HepG2 (cell line): Measurements from ENCODE around the gene CTNNA3. TPM values are rescaled to one million over a fixed set of nuclear protein-coding genes. Genes with fewer than 3 reads are reported as not detected.

Source experiments
- ARID3A ChIP-seq: IDR thresholded peaks from 2 replicates; pipeline ENCODE4 v1.6.1; 2012; ENCODE audit warnings: low read depth, low read length, improper control_type of control experiment
- ARID5B ChIP-seq: IDR thresholded peaks from 2 replicates; pipeline ENCODE4 v1.4.0; 2020; ENCODE audit warnings: mild to moderate bottlenecking, missing genetic modification reagents
- ATF7-NPFF ChIP-seq: sonication (generic); formaldehyde crosslinking; IDR thresholded peaks from 2 replicates; pipeline ENCODE4 v1.8.1; 2023; ENCODE audit warnings: mild to moderate bottlenecking, low read depth, missing genetic modification reagents, moderate library complexity
- CEBPG ChIP-seq: IDR thresholded peaks from 2 replicates; pipeline ENCODE4 v1.6.1; 2016
- EP300 ChIP-seq, 3 experiments: sonication (generic) in 1 of 3; formaldehyde crosslinking in 1 of 3; IDR thresholded peaks; 2 replicates each; pipeline versions ENCODE4 v1.5.1 to v1.6.1; 2011 to 2020; ENCODE audit warnings: low read depth in 2 of 3, low read length in 2 of 3, borderline replicate concordance in 1 of 3, improper control_type of control experiment in 1 of 3, mild to moderate bottlenecking in 1 of 3, missing genetic modification reagents in 1 of 3, moderate library complexity in 1 of 3
- FOXK2 ChIP-seq: fragments of 450-650 bp; IDR thresholded peaks from 2 replicates; pipeline ENCODE4 v1.6.1; 2016
- HMG20A ChIP-seq: IDR thresholded peaks from 2 replicates; pipeline ENCODE4 v1.6.1; 2016; ENCODE audit warnings: borderline replicate concordance
- HNF4A ChIP-seq: sonication (generic); formaldehyde crosslinking; IDR thresholded peaks from 2 replicates; pipeline ENCODE4 v1.4.0; 2020; ENCODE audit warnings: missing genetic modification reagents
- MED1 ChIP-seq: sonication (generic); formaldehyde crosslinking; IDR thresholded peaks from 2 replicates; pipeline ENCODE4 v1.4.0; 2020; ENCODE audit warnings: missing genetic modification reagents
- MIXL1 ChIP-seq: IDR thresholded peaks from 2 replicates; pipeline ENCODE4 v1.6.1; 2016
- NCOA2 ChIP-seq: sonication (generic); formaldehyde crosslinking; IDR thresholded peaks from 2 replicates; pipeline ENCODE4 v1.8.0; 2022; ENCODE audit warnings: inconsistent platforms
- RORA ChIP-seq: sonication (generic); formaldehyde crosslinking; IDR thresholded peaks from 2 replicates; pipeline ENCODE4 v1.5.0; 2020; ENCODE audit warnings: mild to moderate bottlenecking, missing genetic modification reagents, moderate library complexity
- SALL1 ChIP-seq: sonication (generic); formaldehyde crosslinking; IDR thresholded peaks from 2 replicates; pipeline ENCODE4 v1.8.0; 2022; ENCODE audit warnings: mild to moderate bottlenecking, missing genetic modification reagents
- SOX13 ChIP-seq, 3 experiments: fragments of 450-650 bp in 1 of 3; sonication (generic) in 1 of 3; formaldehyde crosslinking in 1 of 3; IDR thresholded peaks in 2 of 3; conservative IDR thresholded peaks in 1 of 3; 2 replicates each; pipeline versions ENCODE4 v1.5.0 to v1.6.1; 2016 to 2020; ENCODE audit warnings: antibody characterized with exemption in 1 of 3, mild to moderate bottlenecking in 1 of 3, missing compliant biosample characterization in 1 of 3, missing genetic modification reagents in 1 of 3, moderate library complexity in 1 of 3
- ZNF644 ChIP-seq: IDR thresholded peaks from 2 replicates; pipeline ENCODE4 v1.6.1; 2016; ENCODE audit warnings: low read depth
- ZNF652 ChIP-seq: IDR thresholded peaks from 2 replicates; pipeline ENCODE4 v1.6.1; 2016; ENCODE audit warnings: low read depth, borderline replicate concordance
- polyA plus RNA-seq, 8 experiments: library from polyadenylated mRNA; depleted of rRNA in 3 of 8; stranded (reverse) in 7 of 8; unstranded in 1 of 8; fragments of >200 nt; fragmentation: Illumina TruSeq in 4 of 8; extraction: Trizol in 4 of 8; gene quantifications; 2 replicates each; pipeline versions ENCODE4 v1.2.1 to v1.2.3, GENCODE V29; 2011 to 2016; ENCODE audit warnings: low read depth in 4 of 8, missing spikeins in 1 of 8, mixed read lengths in 1 of 8; ENCODE audit not compliant: insufficient read depth in 1 of 8
- total RNA-seq, 5 experiments: library from RNA; depleted of rRNA; stranded (reverse); fragments of >200 nt; fragmentation: Illumina TruSeq; extraction: Trizol; gene quantifications; 2 replicates each; pipeline ENCODE4 v1.2.3, GENCODE V29; 2016; ENCODE audit warnings: low read depth in 1 of 5
- TF ChIP-seq, protein P1 (sequence below): sonication (generic); formaldehyde crosslinking; IDR thresholded peaks from 2 replicates; pipeline ENCODE4 v1.4.0; 2020; ENCODE audit warnings: missing genetic modification reagents

The CTNNA3 gene
- total and polyA plus RNA-seq, 2 of the 13 experiments (the other 11 are each of a cell fraction or from before 2014, with no cell fraction given): not detected

GRCh38 chr10:67288688-67289410 lies 407.1 kb downstream of the CTNNA3 start (continued):
- peak; percentile 52; the same call in 1 of the 2 replicates for TF ChIP-seq ZNF644 (CRISPR knock-in tag)
- 0 out of 2 replicates have a peak, but pooled peaks have one; percentile 19 for TF ChIP-seq MED1
- peak; percentile 70; the same call in 1 of the 2 replicates for TF ChIP-seq MIXL1
- no peak for TF ChIP-seq FOXK2
- TF ChIP-seq, protein P1, sequence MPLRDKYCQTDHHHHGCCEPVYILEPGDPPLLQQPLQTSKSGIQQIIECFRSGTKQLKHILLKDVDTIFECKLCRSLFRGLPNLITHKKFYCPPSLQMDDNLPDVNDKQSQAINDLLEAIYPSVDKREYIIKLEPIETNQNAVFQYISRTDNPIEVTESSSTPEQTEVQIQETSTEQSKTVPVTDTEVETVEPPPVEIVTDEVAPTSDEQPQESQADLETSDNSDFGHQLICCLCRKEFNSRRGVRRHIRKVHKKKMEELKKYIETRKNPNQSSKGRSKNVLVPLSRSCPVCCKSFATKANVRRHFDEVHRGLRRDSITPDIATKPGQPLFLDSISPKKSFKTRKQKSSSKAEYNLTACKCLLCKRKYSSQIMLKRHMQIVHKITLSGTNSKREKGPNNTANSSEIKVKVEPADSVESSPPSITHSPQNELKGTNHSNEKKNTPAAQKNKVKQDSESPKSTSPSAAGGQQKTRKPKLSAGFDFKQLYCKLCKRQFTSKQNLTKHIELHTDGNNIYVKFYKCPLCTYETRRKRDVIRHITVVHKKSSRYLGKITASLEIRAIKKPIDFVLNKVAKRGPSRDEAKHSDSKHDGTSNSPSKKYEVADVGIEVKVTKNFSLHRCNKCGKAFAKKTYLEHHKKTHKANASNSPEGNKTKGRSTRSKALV (CRISPR knock-in tag): no peak
- TF ChIP-seq CEBPG (CRISPR knock-in tag): peak; percentile 78
- no peak for TF ChIP-seq RORA (CRISPR knock-in tag)
- TF ChIP-seq HNF4A: peak; percentile 83
- peak; percentile 50; the same call in 1 of the 2 replicates for TF ChIP-seq SALL1 (CRISPR knock-in tag)
- peak; percentile 75 for TF ChIP-seq ARID5B (CRISPR knock-in tag)
- no peak for TF ChIP-seq ATF7-NPFF (CRISPR knock-in tag)
- peak; percentile 64; the same call in 1 of the 2 replicates for TF ChIP-seq NCOA2 (CRISPR knock-in tag)
- TF ChIP-seq ZNF652 (CRISPR knock-in tag): no peak
- TF ChIP-seq SOX13 (IDR thresholded peaks at IDR 0.05): no peak
- peak in 1 of 2 experiments; percentile 34; a peak in 1 of 4 replicates for TF ChIP-seq SOX13 (CRISPR knock-in tag; conservative IDR thresholded peaks at IDR 0.05 in 1 of 2, IDR thresholded peaks at IDR 0.05 in 1 of 2)
- TF ChIP-seq ARID3A: peak; percentile 72; the same call in 1 of the 2 replicates
- TF ChIP-seq HMG20A (CRISPR knock-in tag): peak; percentile 51; the same call in 1 of the 2 replicates
- TF ChIP-seq EP300 (IDR thresholded peaks at IDR 0.05; ENCODE audit: low read depth in 2 of 2, low read length in 2 of 2): peak in 1 of 2 experiments; percentile 17; a peak in 1 of 4 replicates
- no peak for TF ChIP-seq EP300 (CRISPR knock-in tag; IDR thresholded peaks at IDR 0.05; ENCODE audit: borderline replicate concordance)
